Bronchial epithelial cell (primary cell): ENCODE measurements around the gene DGCR6. TPM values are rescaled to one million over a fixed set of nuclear protein-coding genes. Genes with fewer than 3 reads are reported as not detected.
"Not testable (repeated sequence)": the region's sequence is repeated elsewhere in the genome, so short reads cannot be mapped to it uniquely, and the experiment has no call there.

Source experiments
- DNase-seq: peaks from one replicate; pipeline ENCODE4 v3.0.0-alpha.2; 2010; ENCODE audit warnings: low read depth
- FAIRE-seq: peaks from 2 replicates; lab custom pipeline; 2011; peaks lifted over from hg19 to GRCh38; lab: Jason Lieb, UNC
- H3K27me3 ChIP-seq: 2 replicates; pipeline ENCODE4 v1.5.1; 2011; ENCODE audit warnings: low read length; ENCODE audit not compliant: control insufficient read depth, insufficient read depth
- H3K36me3 ChIP-seq: 2 replicates; pipeline ENCODE4 v1.5.1; 2011; ENCODE audit warnings: low read length; ENCODE audit not compliant: control insufficient read depth, insufficient read depth
- H3K4me3 ChIP-seq: 2 replicates; pipeline ENCODE4 v1.5.1; 2011; ENCODE audit warnings: mild to moderate bottlenecking, low read depth, low read length, control low read depth
- total RNA-seq: library from RNA; depleted of rRNA; stranded (reverse); fragments of >200 nt; gene quantifications from 2 replicates; pipeline ENCODE4 v1.2.1, GENCODE V29; 2014
- TF ChIP-seq, protein P1 (sequence below): IDR thresholded peaks from 2 replicates; pipeline ENCODE4 v1.5.1; 2011; ENCODE audit warnings: mild to moderate bottlenecking, moderate library complexity, low read length, control low read depth, inconsistent platforms; ENCODE audit not compliant: insufficient read depth, severe bottlenecking

The DGCR6 gene
- total RNA-seq, 1 donor from 2014 or later: 1.8 TPM

DNA sequence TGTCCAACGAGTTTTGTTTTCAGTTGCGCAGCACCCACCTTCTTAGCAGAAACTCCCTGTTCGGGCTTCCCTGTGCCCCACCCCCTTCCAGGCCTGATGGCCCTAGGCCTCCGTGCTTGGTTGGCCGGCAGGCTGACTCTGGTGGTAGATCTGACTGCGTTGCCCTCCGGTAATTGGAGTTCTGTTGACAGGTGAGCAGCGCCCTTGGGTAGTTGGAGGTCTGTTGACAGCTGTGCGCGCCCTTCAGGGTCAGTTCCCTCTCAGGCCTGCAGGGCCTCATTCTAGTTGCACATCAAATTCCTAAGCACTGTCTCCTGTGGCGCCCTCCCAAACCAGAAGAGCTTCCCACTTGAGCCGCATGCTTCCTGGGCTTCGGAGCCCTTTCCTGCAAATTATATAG is 776 bp downstream of the DGCR6 start:
- TF ChIP-seq, protein P1, sequence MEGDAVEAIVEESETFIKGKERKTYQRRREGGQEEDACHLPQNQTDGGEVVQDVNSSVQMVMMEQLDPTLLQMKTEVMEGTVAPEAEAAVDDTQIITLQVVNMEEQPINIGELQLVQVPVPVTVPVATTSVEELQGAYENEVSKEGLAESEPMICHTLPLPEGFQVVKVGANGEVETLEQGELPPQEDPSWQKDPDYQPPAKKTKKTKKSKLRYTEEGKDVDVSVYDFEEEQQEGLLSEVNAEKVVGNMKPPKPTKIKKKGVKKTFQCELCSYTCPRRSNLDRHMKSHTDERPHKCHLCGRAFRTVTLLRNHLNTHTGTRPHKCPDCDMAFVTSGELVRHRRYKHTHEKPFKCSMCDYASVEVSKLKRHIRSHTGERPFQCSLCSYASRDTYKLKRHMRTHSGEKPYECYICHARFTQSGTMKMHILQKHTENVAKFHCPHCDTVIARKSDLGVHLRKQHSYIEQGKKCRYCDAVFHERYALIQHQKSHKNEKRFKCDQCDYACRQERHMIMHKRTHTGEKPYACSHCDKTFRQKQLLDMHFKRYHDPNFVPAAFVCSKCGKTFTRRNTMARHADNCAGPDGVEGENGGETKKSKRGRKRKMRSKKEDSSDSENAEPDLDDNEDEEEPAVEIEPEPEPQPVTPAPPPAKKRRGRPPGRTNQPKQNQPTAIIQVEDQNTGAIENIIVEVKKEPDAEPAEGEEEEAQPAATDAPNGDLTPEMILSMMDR: no peak
- FAIRE-seq (no peak), DNase-seq (no peak)
- Histone ChIP-seq H3K27me3 (no peaks in the 10 kb centered on the region), H3K4me3 (no peak overlapping the region), H3K36me3 (no peaks in the 10 kb centered on the region)

GRCh38 chr22:18909556-18909955 is 3.4 kb downstream of the DGCR6 start:
- Histone ChIP-seq H3K27me3 (no peaks in the 10 kb centered on the region), H3K36me3 (no peaks in the 10 kb centered on the region), H3K4me3 (no peak overlapping the region)
- FAIRE-seq (no peak), DNase-seq (no peak)
- TF ChIP-seq, protein P1: no peak

DNA sequence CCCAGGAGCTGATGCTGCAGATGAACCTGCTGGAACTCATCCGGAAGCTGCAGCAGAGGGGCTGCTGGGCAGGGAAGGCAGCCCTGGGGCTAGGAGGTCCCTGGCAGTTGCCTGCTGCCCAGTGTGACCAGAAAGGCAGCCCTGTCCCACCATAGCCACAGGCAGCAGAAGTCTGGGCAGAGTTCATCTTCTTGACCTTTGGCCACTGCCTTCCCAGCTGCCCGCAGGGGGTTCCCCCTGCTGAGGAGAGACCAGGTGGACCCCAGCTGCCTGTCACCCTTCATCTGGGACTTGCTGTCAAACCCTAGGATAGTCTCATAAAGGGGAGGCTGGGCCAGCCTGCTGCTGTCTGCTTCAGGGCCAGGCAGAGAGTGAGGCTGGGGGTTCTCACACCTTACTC is 5.4 kb downstream of the DGCR6 start:
- FAIRE-seq: peak; percentile 93
- not testable (repeated sequence) for H3K27me3 ChIP-seq, H3K4me3 ChIP-seq, DNase-seq, H3K36me3 ChIP-seq

- H3K27me3 ChIP-seq, DNase-seq, H3K4me3 ChIP-seq, H3K36me3 ChIP-seq, FAIRE-seq: not testable (repeated sequence)
Observed at GRCh38 chr22:18912264-18912946, 6.3 kb downstream of the DGCR6 start.

GRCh38 chr22:18914558-18914957 is 8.4 kb downstream of the DGCR6 start:
- DNase-seq, H3K4me3 ChIP-seq, H3K36me3 ChIP-seq, H3K27me3 ChIP-seq: not testable (repeated sequence)
- peak; percentile 47 for FAIRE-seq

- H3K4me3 ChIP-seq, H3K36me3 ChIP-seq, H3K27me3 ChIP-seq, DNase-seq: not testable (repeated sequence)
- peak; percentile 97 for FAIRE-seq
Observed at GRCh38 chr22:18915550-18915949, 9.4 kb downstream of the DGCR6 start.

- H3K36me3 ChIP-seq, H3K27me3 ChIP-seq, DNase-seq, H3K4me3 ChIP-seq: not testable (repeated sequence)
- FAIRE-seq: peak; percentile 97
Observed at GRCh38 chr22:18917818-18918217, 11.7 kb downstream of the DGCR6 start.

DNA sequence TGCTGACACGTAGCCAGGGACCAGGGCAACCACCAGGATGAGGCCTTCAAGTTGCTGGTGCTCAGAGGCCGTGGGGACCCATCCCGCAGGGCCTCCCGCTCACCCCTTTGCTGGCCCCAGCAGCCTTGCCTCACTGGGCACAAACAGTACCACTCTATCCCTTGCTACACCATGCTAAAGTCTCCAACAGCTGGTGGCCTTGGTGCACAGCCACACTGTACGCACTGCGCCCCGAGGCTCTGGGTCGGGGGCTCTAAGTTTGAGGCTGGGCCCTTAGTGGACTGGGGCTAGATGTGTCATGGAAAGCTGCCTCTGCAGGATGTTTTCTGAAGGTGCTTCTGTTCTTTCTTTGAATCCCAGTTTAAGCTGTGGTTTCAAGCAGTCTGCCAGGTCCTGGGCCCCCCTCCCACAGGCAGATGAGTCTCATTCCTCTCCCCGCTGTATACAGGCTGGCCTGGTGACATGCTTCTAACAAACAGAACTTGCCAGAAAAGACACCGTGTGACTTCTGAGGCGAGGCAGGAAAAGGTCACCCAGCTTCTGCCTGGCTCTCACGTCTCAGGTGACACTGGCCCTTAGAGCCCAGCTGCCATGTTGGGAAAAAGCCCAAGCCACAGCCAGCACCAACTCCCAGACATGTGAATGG is 14.3 kb downstream of the DGCR6 start:
- not testable (repeated sequence) for H3K36me3 ChIP-seq, DNase-seq, H3K27me3 ChIP-seq, FAIRE-seq, H3K4me3 ChIP-seq
